ENCODE results near the gene KLHDC2. TPM values are rescaled to one million over a fixed set of nuclear protein-coding genes. Genes with fewer than 3 reads are reported as not detected.
"Not testable (repeated sequence)": the region's sequence is repeated elsewhere in the genome, so short reads cannot be mapped to it uniquely, and the experiment has no call there.

Gene KLHDC2
- total and polyA plus RNA-seq, 2 donors (not counting 1 experiment from before 2014, with no cell fraction given), result 59.1 to 135 TPM

- Histone ChIP-seq H3K4me3 (replicated peaks in 1 of 4; ENCODE audit: control extremely low read depth in 1 of 4, insufficient read depth in 1 of 4, low read depth in 3 of 4, low read length in 4 of 4) (no peak overlapping the region), H3K9ac (ENCODE audit: insufficient read depth, low read length) (no peak overlapping the region), H2AFZ (ENCODE audit: low read length) (no peak overlapping the region), H3K27ac (ENCODE audit: insufficient read depth, low read length) (no peak overlapping the region), H3K4me1 (ENCODE audit: control insufficient read depth, extremely low read depth, insufficient read depth, low read length) (peaks cover 7% of the 10 kb centered on the region), H4K20me1 (ENCODE audit: control insufficient read depth, extremely low read depth, insufficient read depth, low read length) (no peaks in the 10 kb centered on the region), H3K36me3 (ENCODE audit: control insufficient read depth, insufficient read depth, low read length) (peaks cover 3% of the 10 kb centered on the region), H3K79me2 (ENCODE audit: control insufficient read depth, insufficient read depth, low read length) (peaks cover 19% of the 10 kb centered on the region), H3K27me3 (ENCODE audit: control insufficient read depth, insufficient read depth, low read length) (no peaks in the 10 kb centered on the region), H3K4me2 (ENCODE audit: extremely low read depth, insufficient read depth, low read length) (no peak overlapping the region), H3K9me3 (ENCODE audit: control insufficient read depth, insufficient read depth, low read depth, low read length) (no peaks in the 10 kb centered on the region)
- TF ChIP-seq EZH2 (IDR thresholded peaks at IDR 0.05; ENCODE audit: low read length, missing control alignments) (no peak), CTCF (conservative IDR thresholded peaks at IDR 0.05 in 1 of 2, IDR thresholded peaks at IDR 0.05 in 1 of 2; ENCODE audit: low read depth in 1 of 2, low read length in 2 of 2) (no peak)
- DNase-seq (ENCODE audit: low read depth in 2 of 2), result peak in 1 of 2 donors; percentile 6
These were observed 6.2 kb downstream of the KLHDC2 start for GRCh38 chr14:49774106-49774505.

- Histone ChIP-seq H3K9ac (ENCODE audit: insufficient read depth, low read length) (no peak overlapping the region), H3K27ac (ENCODE audit: insufficient read depth, low read length) (no peak overlapping the region), H3K9me3 (ENCODE audit: control insufficient read depth, insufficient read depth, low read depth, low read length) (no peaks in the 10 kb centered on the region), H3K4me1 (ENCODE audit: control insufficient read depth, extremely low read depth, insufficient read depth, low read length) (no peaks in the 10 kb centered on the region), H3K79me2 (ENCODE audit: control insufficient read depth, insufficient read depth, low read length) (no peaks in the 10 kb centered on the region), H3K27me3 (ENCODE audit: control insufficient read depth, insufficient read depth, low read length) (no peaks in the 10 kb centered on the region), H4K20me1 (ENCODE audit: control insufficient read depth, extremely low read depth, insufficient read depth, low read length) (no peaks in the 10 kb centered on the region), H3K4me3 (replicated peaks in 1 of 4; ENCODE audit: control extremely low read depth in 1 of 4, insufficient read depth in 1 of 4, low read depth in 3 of 4, low read length in 4 of 4) (no peak overlapping the region), H3K4me2 (ENCODE audit: extremely low read depth, insufficient read depth, low read length) (no peak overlapping the region), H2AFZ (ENCODE audit: low read length) (no peak overlapping the region), H3K36me3 (ENCODE audit: control insufficient read depth, insufficient read depth, low read length) (peaks cover 7% of the 10 kb centered on the region)
- TF ChIP-seq CTCF (conservative IDR thresholded peaks at IDR 0.05 in 1 of 2, IDR thresholded peaks at IDR 0.05 in 1 of 2; ENCODE audit: low read depth in 1 of 2, low read length in 2 of 2) (no peak), EZH2 (IDR thresholded peaks at IDR 0.05; ENCODE audit: low read length, missing control alignments) (no peak)
- no peak for DNase-seq (ENCODE audit: low read depth in 2 of 2)
These were observed 10.5 kb downstream of the KLHDC2 start for GRCh38 chr14:49778421-49778820.

GRCh38 chr14:49781040-49781439, 13.1 kb downstream of the KLHDC2 start:
- not testable (repeated sequence) for H3K4me3 ChIP-seq (replicated peaks in 1 of 4; ENCODE audit: control extremely low read depth in 1 of 4, insufficient read depth in 1 of 4, low read depth in 3 of 4, low read length in 4 of 4); H3K9ac ChIP-seq (ENCODE audit: insufficient read depth, low read length); H3K4me2 ChIP-seq (ENCODE audit: extremely low read depth, insufficient read depth, low read length); H4K20me1 ChIP-seq (ENCODE audit: control insufficient read depth, extremely low read depth, insufficient read depth, low read length); H2AFZ ChIP-seq (ENCODE audit: low read length); H3K27me3 ChIP-seq (ENCODE audit: control insufficient read depth, insufficient read depth, low read length); H3K4me1 ChIP-seq (ENCODE audit: control insufficient read depth, extremely low read depth, insufficient read depth, low read length); H3K27ac ChIP-seq (ENCODE audit: insufficient read depth, low read length); DNase-seq (ENCODE audit: low read depth in 2 of 2); H3K9me3 ChIP-seq (ENCODE audit: control insufficient read depth, insufficient read depth, low read depth, low read length); H3K36me3 ChIP-seq (ENCODE audit: control insufficient read depth, insufficient read depth, low read length); H3K79me2 ChIP-seq (ENCODE audit: control insufficient read depth, insufficient read depth, low read length)

Data from fibroblast of lung (primary cell).